GM23338 (cell line): ENCODE results near the gene MYO5A. TPM values are rescaled to one million over a fixed set of nuclear protein-coding genes. Genes with fewer than 3 reads are reported as not detected.
A peak's percentile ranks its signal among the peaks of the same experiment; 100 is the strongest.

ENCODE experiments used
- ATAC-seq: fragments of 200-7000 bp; cut with Tn5 transposase; 3 replicates; pipeline ENCODE4 v1.9.1; 2020
- DNase-seq: peaks from one replicate; pipeline ENCODE4 v3.0.0-alpha.2; 2015; ENCODE audit warnings: low spot score
- H2AFZ ChIP-seq: fragments of 200-600 bp; sonication (generic); 2 replicates; pipeline ENCODE4 v1.8.0; 2016; ENCODE audit warnings: antibody characterized with exemption, mild to moderate bottlenecking, moderate library complexity
- H3F3A ChIP-seq: fragments of 200-600 bp; sonication (generic); replicated peaks from 2 replicates; pipeline ENCODE4 v1.8.0; 2017; ENCODE audit warnings: antibody characterized with exemption, mixed run types, low read depth
- H3K27ac ChIP-seq: fragments of 200-600 bp; sonication (generic); 2 replicates; pipeline ENCODE4 v1.6.1; 2016; ENCODE audit warnings: low read depth
- H3K27me3 ChIP-seq: fragments of 200-600 bp; sonication (generic); 2 replicates; pipeline ENCODE4 v1.8.0; 2016; ENCODE audit warnings: mild to moderate bottlenecking, mixed run types, moderate library complexity; ENCODE audit not compliant: insufficient read depth
- H3K36me3 ChIP-seq: fragments of 200-600 bp; sonication (generic); 2 replicates; pipeline ENCODE4 v1.8.0; 2016; ENCODE audit warnings: mild to moderate bottlenecking; ENCODE audit not compliant: insufficient read depth
- H3K4me1 ChIP-seq: fragments of 200-600 bp; sonication (generic); 2 replicates; pipeline ENCODE4 v1.8.0; 2016; ENCODE audit warnings: mild to moderate bottlenecking, moderate library complexity; ENCODE audit not compliant: insufficient read depth
- H3K4me2 ChIP-seq: fragments of 200-600 bp; sonication (generic); 2 replicates; pipeline ENCODE4 v1.7.1; 2017; ENCODE audit warnings: mixed run types
- H3K4me3 ChIP-seq: fragments of 200-600 bp; sonication (generic); 2 replicates; pipeline ENCODE4 v1.6.1; 2016; ENCODE audit warnings: mixed run types
- H3K79me2 ChIP-seq: fragments of 200-600 bp; sonication (generic); replicated peaks from 2 replicates; pipeline ENCODE4 v1.8.0; 2017; ENCODE audit warnings: mild to moderate bottlenecking; ENCODE audit not compliant: insufficient read depth
- H3K9me2 ChIP-seq: fragments of 200-600 bp; sonication (generic); 2 replicates; pipeline ENCODE4 v1.8.0; 2017; ENCODE audit not compliant: insufficient read depth
- H4K20me1 ChIP-seq: fragments of 200-600 bp; sonication (generic); replicated peaks from 2 replicates; pipeline ENCODE4 v1.8.0; 2017; ENCODE audit warnings: mild to moderate bottlenecking; ENCODE audit not compliant: insufficient read depth
- H3K27ac Mint-ChIP-seq: 2 replicates; pipeline ENCODE4 v1.8.0; 2020; ENCODE audit warnings: inconsistent platforms, mild to moderate bottlenecking, moderate library complexity, mixed read lengths
- H3K27me3 Mint-ChIP-seq: 3 replicates; pipeline ENCODE4 v1.8.0; 2022; ENCODE audit warnings: low read depth, mild to moderate bottlenecking, moderate library complexity, mixed read lengths, inconsistent platforms; ENCODE audit not compliant: insufficient read depth, poor library complexity
- H3K36me3 Mint-ChIP-seq: 3 replicates; pipeline ENCODE4 v1.8.0; 2021; ENCODE audit warnings: low read depth, mild to moderate bottlenecking, inconsistent platforms, moderate library complexity, mixed read lengths
- H3K4me1 Mint-ChIP-seq: 3 replicates; pipeline ENCODE4 v1.8.0; 2020; ENCODE audit warnings: mild to moderate bottlenecking, inconsistent platforms, mixed read lengths
- H3K4me3 Mint-ChIP-seq: 3 replicates; pipeline ENCODE4 v1.8.0; 2021; ENCODE audit warnings: moderate library complexity, mild to moderate bottlenecking, inconsistent platforms, mixed read lengths
- H3K9me3 Mint-ChIP-seq: 3 replicates; pipeline ENCODE4 v1.8.0; 2020; ENCODE audit warnings: moderate library complexity, mild to moderate bottlenecking, inconsistent platforms, mixed read lengths
- CREB1 ChIP-seq: fragments of 250-450 bp; sonication (Bioruptor Pico); IDR thresholded peaks from 2 replicates; pipeline ENCODE4 v1.5.0; 2020; ENCODE audit warnings: low read depth, mild to moderate bottlenecking, moderate library complexity
- EZH2 ChIP-seq: fragments of 200-600 bp; sonication (generic); IDR thresholded peaks from one replicate; pipeline ENCODE4 v1.8.0; 2017; ENCODE audit warnings: antibody characterized with exemption, mild to moderate bottlenecking, low read depth; ENCODE audit not compliant: unreplicated experiment
- JUNB ChIP-seq: IDR thresholded peaks from one replicate; pipeline ENCODE4 v1.6.1; 2016; ENCODE audit warnings: antibody characterized with exemption; ENCODE audit not compliant: unreplicated experiment
- NANOG ChIP-seq: IDR thresholded peaks from 2 replicates; pipeline ENCODE4 v1.6.1; 2016; ENCODE audit warnings: antibody characterized with exemption, borderline replicate concordance
- POLR2AphosphoS5 ChIP-seq: IDR thresholded peaks from 2 replicates; pipeline ENCODE4 v1.6.1; 2016; ENCODE audit warnings: antibody characterized with exemption, low read depth
- ZNF114 ChIP-seq: fragments of 250-450 bp; sonication (Bioruptor Pico); IDR thresholded peaks from 2 replicates; pipeline ENCODE4 v1.5.0; 2020; ENCODE audit warnings: mild to moderate bottlenecking, moderate library complexity
- ZNF331 ChIP-seq: fragments of 250-450 bp; sonication (Bioruptor Pico); IDR thresholded peaks from 2 replicates; pipeline ENCODE4 v1.5.0; 2020; ENCODE audit warnings: low read depth, mild to moderate bottlenecking, moderate library complexity
- polyA plus RNA-seq: library from polyadenylated mRNA; unstranded; fragments of >200 nt; fragmentation: Nextera tagmentation; extraction: Ambion mirVana; gene quantifications from 2 replicates; pipeline ENCODE4 v1.2.1, GENCODE V29; 2016
- total RNA-seq: library from RNA; depleted of rRNA; stranded (reverse); fragments of >200 nt; shearing (Covaris generic); gene quantifications from 2 replicates; pipeline ENCODE4 v1.2.3, GENCODE V29; 2014
- TF ChIP-seq, protein P1 (sequence below): IDR thresholded peaks from 2 replicates; pipeline ENCODE4 v1.6.1; 2016; ENCODE audit warnings: antibody characterized with exemption
- TF ChIP-seq, protein P2 (sequence below), 2 experiments: fragments of 200-600 bp in 1 of 2; sonication (generic) in 1 of 2; conservative IDR thresholded peaks; 2 replicates each; pipeline versions ENCODE4 v1.5.1 to v1.6.1; 2016 to 2017; ENCODE audit warnings: antibody characterized with exemption in 2 of 2, low read depth in 2 of 2, mild to moderate bottlenecking in 2 of 2, moderate library complexity in 1 of 2

Gene MYO5A
- total and polyA plus RNA-seq, 2 experiments from 2014 or later, result 5.7 to 31.8 TPM

DNA sequence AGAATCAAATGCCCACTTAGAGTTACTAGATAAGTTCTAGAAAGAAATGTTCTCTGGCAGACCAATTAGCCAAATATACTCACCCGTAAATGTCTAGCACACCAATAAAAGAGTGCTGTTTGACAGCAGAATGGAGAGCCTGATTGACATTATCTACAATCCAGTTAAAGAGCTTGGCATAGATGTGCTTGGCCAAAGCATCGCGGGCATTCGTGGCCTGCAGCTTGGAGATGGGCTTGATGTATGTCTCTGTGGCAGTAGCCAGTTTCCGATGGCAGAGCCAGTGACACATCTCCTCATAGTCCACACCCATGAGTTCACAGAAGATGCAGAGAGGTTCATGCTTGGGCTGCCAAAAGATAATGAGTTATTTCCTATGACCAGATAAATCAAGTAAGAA, 131.6 kb downstream of the MYO5A start:
- no peak for ATAC-seq

DNA sequence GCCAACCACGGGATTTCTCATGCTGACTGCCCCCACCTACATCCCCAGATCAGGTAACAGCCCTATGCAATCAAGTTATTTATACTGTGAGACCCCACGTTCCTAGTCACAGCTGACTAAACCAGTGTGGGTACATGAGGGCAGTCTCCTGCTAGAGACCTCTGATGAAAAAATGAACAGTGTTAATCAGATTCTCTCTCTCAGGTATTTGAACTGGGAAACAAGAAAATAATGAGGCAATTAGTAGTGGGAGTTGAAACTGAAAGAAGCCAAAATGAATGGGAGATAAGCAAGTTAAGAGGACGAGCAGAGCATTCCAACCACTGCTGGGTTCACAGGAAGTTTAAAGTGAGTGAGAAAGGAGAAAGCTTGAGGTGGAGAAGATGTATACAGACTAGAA, 134.6 kb downstream of the MYO5A start:
- Mint-ChIP-seq H3K27me3 (no peaks in the 10 kb centered on the region), H3K4me1 (peaks cover 59% of the 10 kb centered on the region), H3K36me3 (no peaks in the 10 kb centered on the region; the same call in 2 of the 3 replicates), H3K27ac (peak overlapping the region; percentile 53; the same call in 1 of the 2 replicates), H3K4me3 (no peak overlapping the region), H3K9me3 (no peaks in the 10 kb centered on the region)
- Histone ChIP-seq H3K4me3 (no peak overlapping the region), H3K79me2 (no peaks in the 10 kb centered on the region), H3K9me2 (no peaks in the 10 kb centered on the region), H3K4me2 (no peak overlapping the region), H3K4me1 (peaks cover 48% of the 10 kb centered on the region), H3K36me3 (no peaks in the 10 kb centered on the region), H3K27ac (peak overlapping the region; percentile 50), H3K27me3 (no peaks in the 10 kb centered on the region), H2AFZ (no peak overlapping the region), H4K20me1 (no peaks in the 10 kb centered on the region), H3F3A (no peaks in the 10 kb centered on the region)
- DNase-seq (no peak), ATAC-seq (no peak)
- TF ChIP-seq ZNF331 (CRISPR knock-in tag) (no peak), JUNB (no peak), POLR2AphosphoS5 (no peak), ZNF114 (CRISPR knock-in tag) (no peak), CREB1 (no peak)

More for the DNA sequence above, 131.6 kb downstream of the MYO5A start:
- DNase-seq, result no peak
- Histone ChIP-seq H3K4me3 (no peak overlapping the region), H2AFZ (no peak overlapping the region), H3K36me3 (no peaks in the 10 kb centered on the region), H3K4me2 (no peak overlapping the region), H3K79me2 (no peaks in the 10 kb centered on the region), H3F3A (no peaks in the 10 kb centered on the region), H3K9me2 (no peaks in the 10 kb centered on the region), H3K27me3 (no peaks in the 10 kb centered on the region), H3K4me1 (peaks cover 43% of the 10 kb centered on the region), H4K20me1 (no peaks in the 10 kb centered on the region), H3K27ac (no peak overlapping the region)
- no peak overlapping the region for H3K4me3 Mint-ChIP-seq
- no peaks in the 10 kb centered on the region for H3K27me3 Mint-ChIP-seq
- H3K4me1 Mint-ChIP-seq, result peaks cover 47% of the 10 kb centered on the region
- H3K36me3 Mint-ChIP-seq, result no peaks in the 10 kb centered on the region
- H3K27ac Mint-ChIP-seq, result peak overlapping the region; percentile 7; the same call in 1 of the 2 replicates
- TF ChIP-seq, protein P1, sequence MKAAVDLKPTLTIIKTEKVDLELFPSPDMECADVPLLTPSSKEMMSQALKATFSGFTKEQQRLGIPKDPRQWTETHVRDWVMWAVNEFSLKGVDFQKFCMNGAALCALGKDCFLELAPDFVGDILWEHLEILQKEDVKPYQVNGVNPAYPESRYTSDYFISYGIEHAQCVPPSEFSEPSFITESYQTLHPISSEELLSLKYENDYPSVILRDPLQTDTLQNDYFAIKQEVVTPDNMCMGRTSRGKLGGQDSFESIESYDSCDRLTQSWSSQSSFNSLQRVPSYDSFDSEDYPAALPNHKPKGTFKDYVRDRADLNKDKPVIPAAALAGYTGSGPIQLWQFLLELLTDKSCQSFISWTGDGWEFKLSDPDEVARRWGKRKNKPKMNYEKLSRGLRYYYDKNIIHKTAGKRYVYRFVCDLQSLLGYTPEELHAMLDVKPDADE, result no peak
- no peaks in the 10 kb centered on the region for H3K9me3 Mint-ChIP-seq

DNA sequence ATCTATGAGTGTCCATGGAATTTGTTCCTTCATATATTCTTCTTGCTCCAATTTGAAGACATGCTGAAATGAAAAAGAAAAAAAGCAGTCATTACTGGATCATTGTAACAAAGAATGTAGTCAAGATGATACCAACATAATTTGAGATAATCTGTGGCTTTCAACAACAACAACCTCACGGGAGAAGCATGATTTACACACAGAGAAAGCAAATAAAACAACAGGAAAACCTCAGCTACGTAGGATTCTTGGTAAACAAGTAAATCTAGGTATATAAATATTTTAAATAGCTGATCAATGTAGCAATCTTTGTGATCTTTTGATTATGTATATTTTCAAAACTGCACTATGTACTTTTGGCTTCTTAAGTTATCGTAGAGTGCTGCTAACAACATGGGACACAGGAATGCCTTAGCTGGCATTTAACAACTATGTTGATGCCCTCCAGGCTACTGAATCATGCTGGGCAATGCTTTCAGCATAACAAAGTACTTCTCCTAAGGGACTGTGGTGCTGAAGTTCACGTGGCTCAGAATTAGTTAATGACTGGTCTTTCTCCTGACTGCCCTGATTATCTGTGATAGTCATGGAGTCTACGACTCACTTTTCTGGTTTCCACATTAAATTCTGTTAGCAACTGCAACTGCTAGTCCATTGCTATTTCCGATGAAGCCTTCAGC, 136.5 kb downstream of the MYO5A start:
- no peaks in the 10 kb centered on the region for H3K27me3 ChIP-seq
- H3K36me3 ChIP-seq, result no peaks in the 10 kb centered on the region
- Mint-ChIP-seq H3K36me3 (no peaks in the 10 kb centered on the region; the same call in 1 of the 3 replicates), H3K4me1 (peaks cover 54% of the 10 kb centered on the region), H3K9me3 (no peaks in the 10 kb centered on the region), H3K27ac (peak overlapping the region; percentile 89), H3K27me3 (no peaks in the 10 kb centered on the region), H3K4me3 (peak overlapping the region; percentile 33)
- H3K4me2 ChIP-seq, result peak overlapping the region; percentile 53
- no peaks in the 10 kb centered on the region for H3K9me2 ChIP-seq
- no peak overlapping the region for H2AFZ ChIP-seq
- no peaks in the 10 kb centered on the region for H4K20me1 ChIP-seq
- peak overlapping the region; percentile 81 for H3K27ac ChIP-seq
- DNase-seq (peak; percentile 91), ATAC-seq (peak; percentile 96)
- peaks cover 45% of the 10 kb centered on the region for H3K4me1 ChIP-seq
- H3F3A ChIP-seq, result no peaks in the 10 kb centered on the region
- H3K4me3 ChIP-seq, result no peak overlapping the region
- no peaks in the 10 kb centered on the region for H3K79me2 ChIP-seq
- TF ChIP-seq EZH2, result no peak
- TF ChIP-seq NANOG, result peak; percentile 39; the same call in 1 of the 2 replicates
- TF ChIP-seq POLR2AphosphoS5, result no peak
- TF ChIP-seq ZNF331 (CRISPR knock-in tag), result no peak
- TF ChIP-seq, protein P2, sequence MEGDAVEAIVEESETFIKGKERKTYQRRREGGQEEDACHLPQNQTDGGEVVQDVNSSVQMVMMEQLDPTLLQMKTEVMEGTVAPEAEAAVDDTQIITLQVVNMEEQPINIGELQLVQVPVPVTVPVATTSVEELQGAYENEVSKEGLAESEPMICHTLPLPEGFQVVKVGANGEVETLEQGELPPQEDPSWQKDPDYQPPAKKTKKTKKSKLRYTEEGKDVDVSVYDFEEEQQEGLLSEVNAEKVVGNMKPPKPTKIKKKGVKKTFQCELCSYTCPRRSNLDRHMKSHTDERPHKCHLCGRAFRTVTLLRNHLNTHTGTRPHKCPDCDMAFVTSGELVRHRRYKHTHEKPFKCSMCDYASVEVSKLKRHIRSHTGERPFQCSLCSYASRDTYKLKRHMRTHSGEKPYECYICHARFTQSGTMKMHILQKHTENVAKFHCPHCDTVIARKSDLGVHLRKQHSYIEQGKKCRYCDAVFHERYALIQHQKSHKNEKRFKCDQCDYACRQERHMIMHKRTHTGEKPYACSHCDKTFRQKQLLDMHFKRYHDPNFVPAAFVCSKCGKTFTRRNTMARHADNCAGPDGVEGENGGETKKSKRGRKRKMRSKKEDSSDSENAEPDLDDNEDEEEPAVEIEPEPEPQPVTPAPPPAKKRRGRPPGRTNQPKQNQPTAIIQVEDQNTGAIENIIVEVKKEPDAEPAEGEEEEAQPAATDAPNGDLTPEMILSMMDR (conservative IDR thresholded peaks at IDR 0.05; ENCODE audit: low read depth in 2 of 2), result no peak
